HCT116 (cell line): ENCODE measurements around the gene ARHGAP20. TPM values are rescaled to one million over a fixed set of nuclear protein-coding genes. Genes with fewer than 3 reads are reported as not detected.

Experiments used
- ATAC-seq: fragments of 200-7000 bp; cut with Tn5 transposase; 2 replicates; pipeline ENCODE4 v1.9.1; 2020; ENCODE audit warnings: mild to moderate bottlenecking, moderate library complexity
- BruUV-seq: library from RNA; stranded (reverse); fragments of 400-500 nt; replicated peaks from 2 replicates; lab custom pipeline; 2021; lab: Mats Ljungman, UMichigan
- CTCF ChIA-PET: fragments of 300-600 bp; sonication (Branson Sonifier 250); formaldehyde crosslinking; loops from one replicate; lab custom pipeline; 2021; ENCODE audit warnings: antibody characterized with exemption; lab: Charles Lee
- POLR2A ChIA-PET: fragments of 300-600, 350-600 bp; sonication (Branson Sonifier 250); formaldehyde crosslinking; loops from one replicate; lab custom pipeline; 2021; ENCODE audit warnings: antibody characterized with exemption; lab: Charles Lee
- RAD21 ChIA-PET, 2 experiments: fragments of 300-600 bp; sonication (Branson Sonifier 250); formaldehyde crosslinking; loops; one replicate each; lab custom pipeline; 2023; ENCODE audit warnings: low total read pairs in 2 of 2; ENCODE audit not compliant: uncharacterized antibody in 2 of 2, unreplicated experiment in 2 of 2, low non-redundant PET in 1 of 2; lab: Charles Lee
- DNase-seq: peaks from one replicate; pipeline ENCODE4 v3.0.0-alpha.2; 2010; ENCODE audit warnings: low read depth, low spot score
- H2AFZ ChIP-seq: fragments of 200-600 bp; shearing (Covaris generic), sonication (generic); 2 replicates; pipeline ENCODE4 v1.6.1; 2017; ENCODE audit warnings: low read depth, mixed run types, mixed read lengths, antibody characterized with exemption, low read length; ENCODE audit not compliant: poor library complexity, severe bottlenecking
- H3K27ac ChIP-seq: 2 replicates; pipeline ENCODE4 v1.5.1; 2012; ENCODE audit warnings: low read depth, low read length
- H3K27me3 ChIP-seq: fragments of 200-600 bp; sonication (generic); 2 replicates; pipeline ENCODE4 v1.6.1; 2016; ENCODE audit warnings: mixed run types, low read length, mixed read lengths; ENCODE audit not compliant: insufficient read depth
- H3K36me3 ChIP-seq, 2 experiments: fragments of 200-500 bp in 1 of 2; fragments of 200-600 bp in 1 of 2; sonication (Bioruptor generic) in 1 of 2; sonication (generic) in 1 of 2; 2 replicates each; pipeline versions ENCODE4 v1.5.1 to v1.6.1; 2014 to 2016; ENCODE audit warnings: low read length in 2 of 2, inconsistent platforms in 1 of 2, mixed read lengths in 1 of 2, mixed run types in 1 of 2; ENCODE audit not compliant: insufficient read depth in 2 of 2, control insufficient read depth in 1 of 2
- H3K4me1 ChIP-seq, 2 experiments: fragments of 200-600 bp in 1 of 2; sonication (generic) in 1 of 2; 2 replicates each; pipeline versions ENCODE4 v1.5.1 to v1.6.1; 2012 to 2017; ENCODE audit warnings: low read length in 2 of 2, inconsistent platforms in 1 of 2, mild to moderate bottlenecking in 1 of 2, mixed read lengths in 1 of 2, mixed run types in 1 of 2, moderate library complexity in 1 of 2; ENCODE audit not compliant: insufficient read depth in 2 of 2, control insufficient read depth in 1 of 2
- H3K4me2 ChIP-seq: fragments of 200-600 bp; sonication (generic); 2 replicates; pipeline ENCODE4 v1.6.1; 2017; ENCODE audit warnings: mixed run types, low read length, mixed read lengths
- H3K4me3 ChIP-seq, 2 experiments: fragments of 200-600 bp in 1 of 2; sonication (generic) in 1 of 2; replicated peaks in 1 of 2; 2 replicates each; pipeline ENCODE4 v1.5.1; 2011 to 2016; ENCODE audit warnings: low read length in 2 of 2, control low read depth in 1 of 2, low read depth in 1 of 2, mild to moderate bottlenecking in 1 of 2, mixed read lengths in 1 of 2, mixed run types in 1 of 2
- H3K79me2 ChIP-seq: fragments of 200-600 bp; sonication (generic); 2 replicates; pipeline ENCODE4 v1.6.1; 2017; ENCODE audit warnings: mild to moderate bottlenecking, mixed run types, low read length, moderate library complexity, mixed read lengths; ENCODE audit not compliant: insufficient read depth
- H3K9ac ChIP-seq: fragments of 200-600 bp; sonication (generic); 2 replicates; pipeline ENCODE4 v1.6.1; 2016; ENCODE audit warnings: low read length, mixed read lengths
- H3K9me2 ChIP-seq: fragments of 200-600 bp; sonication (generic), shearing (Covaris generic); 2 replicates; pipeline ENCODE4 v1.6.1; 2017; ENCODE audit warnings: mixed run types, mild to moderate bottlenecking, moderate library complexity; ENCODE audit not compliant: insufficient read depth
- H3K9me3 ChIP-seq, 2 experiments: fragments of 200-500 bp in 1 of 2; fragments of 200-600 bp in 1 of 2; sonication (Bioruptor generic) in 1 of 2; sonication (generic) in 1 of 2; 2 replicates each; pipeline ENCODE4 v1.6.1; 2014 to 2017; ENCODE audit warnings: low read length in 2 of 2, mixed read lengths in 2 of 2, inconsistent platforms in 1 of 2, low read depth in 1 of 2, mild to moderate bottlenecking in 1 of 2, mixed run types in 1 of 2, moderate library complexity in 1 of 2; ENCODE audit not compliant: control insufficient read depth in 1 of 2, insufficient read depth in 1 of 2
- H4K20me1 ChIP-seq: fragments of 200-600 bp; sonication (generic), shearing (Covaris generic); 2 replicates; pipeline ENCODE4 v1.6.1; 2017; ENCODE audit warnings: mixed run types, mild to moderate bottlenecking, moderate library complexity; ENCODE audit not compliant: insufficient read depth
- ATF3 ChIP-seq: IDR thresholded peaks from 2 replicates; pipeline ENCODE4 v1.6.1; 2012
- CBX3 ChIP-seq: IDR thresholded peaks from 2 replicates; pipeline ENCODE4 v1.6.1; 2012; ENCODE audit warnings: low read depth
- CTCF ChIP-seq, 3 experiments: fragments of 200-600 bp in 1 of 3; sonication (generic) in 1 of 3; IDR thresholded peaks in 2 of 3; conservative IDR thresholded peaks in 1 of 3; 2 replicates each; pipeline ENCODE4 v1.5.1; 2012 to 2017; ENCODE audit warnings: low read depth in 2 of 3, low read length in 2 of 3, antibody characterized with exemption in 1 of 3, borderline replicate concordance in 1 of 3, control low read depth in 1 of 3, mild to moderate bottlenecking in 1 of 3, mixed read lengths in 1 of 3, mixed run types in 1 of 3, moderate library complexity in 1 of 3; ENCODE audit not compliant: insufficient read depth in 1 of 3
- EGR1 ChIP-seq: IDR thresholded peaks from 2 replicates; pipeline ENCODE4 v1.6.1; 2012; ENCODE audit warnings: low read depth
- ELF1 ChIP-seq: IDR thresholded peaks from 2 replicates; pipeline ENCODE4 v1.6.1; 2012; ENCODE audit warnings: low read depth, borderline replicate concordance
- EZH2phosphoT487 ChIP-seq: fragments of 200-600 bp; IDR thresholded peaks from 2 replicates; pipeline ENCODE4 v1.6.1; 2018; ENCODE audit warnings: antibody characterized with exemption, borderline replicate concordance
- JUND ChIP-seq: IDR thresholded peaks from 2 replicates; pipeline ENCODE4 v1.6.1; 2012
- POLR2A ChIP-seq: IDR thresholded peaks from 2 replicates; pipeline ENCODE4 v1.7.0; 2011; ENCODE audit warnings: borderline replicate concordance; ENCODE audit not compliant: insufficient read depth, insufficient read length; ENCODE audit errors: extremely low read depth
- POLR2AphosphoS5 ChIP-seq: IDR thresholded peaks from 2 replicates; pipeline ENCODE4 v1.6.1; 2011; ENCODE audit warnings: mild to moderate bottlenecking, low read depth, low read length, moderate library complexity
- RAD21 ChIP-seq: IDR thresholded peaks from 2 replicates; pipeline ENCODE4 v1.6.1; 2012; ENCODE audit warnings: low read depth, mild to moderate bottlenecking
- REST ChIP-seq: IDR thresholded peaks from 2 replicates; pipeline ENCODE4 v1.6.1; 2012; ENCODE audit warnings: low read depth
- SIN3A ChIP-seq: IDR thresholded peaks from 2 replicates; pipeline ENCODE4 v1.6.1; 2012; ENCODE audit warnings: low read depth
- SP1 ChIP-seq: IDR thresholded peaks from 2 replicates; pipeline ENCODE4 v1.6.1; 2012; ENCODE audit warnings: low read depth
- SRF ChIP-seq: IDR thresholded peaks from 2 replicates; pipeline ENCODE4 v1.6.1; 2012; ENCODE audit warnings: low read depth
- YY1 ChIP-seq: IDR thresholded peaks from 2 replicates; pipeline ENCODE4 v1.6.1; 2011; ENCODE audit warnings: low read length, low read depth, moderate library complexity, mild to moderate bottlenecking; ENCODE audit not compliant: insufficient replicate concordance; ENCODE audit errors: extremely low read depth
- ZFX ChIP-seq: fragments of 450-650 bp; IDR thresholded peaks from 2 replicates; pipeline ENCODE4 v1.6.1; 2017
- ZNF274 ChIP-seq: fragments of 200-500 bp; sonication (Bioruptor generic); IDR thresholded peaks from 2 replicates; pipeline ENCODE4 v1.6.1; 2014; ENCODE audit warnings: mild to moderate bottlenecking, low read depth, low read length, inconsistent platforms
- intact Hi-C: fragments of 100-400 bp; cut with micrococcal nuclease; formaldehyde crosslinking; loops from 2 replicates; pipeline ENCODE4 v1.10.0; 2022
- total RNA-seq: library from RNA; stranded (reverse); gene quantifications from one replicate; pipeline ENCODE4 v1.2.1, GENCODE V29; 2021; ENCODE audit not compliant: unreplicated experiment

The ARHGAP20 gene
- total RNA-seq, 1 experiment from 2014 or later, result not detected

GRCh38 chr11:110691926-110692325, 20.3 kb downstream of the ARHGAP20 start:
- TF ChIP-seq ELF1 (no peak), SRF (no peak), POLR2AphosphoS5 (no peak), REST (no peak), ZNF274 (no peak), CTCF (IDR thresholded peaks at IDR 0.05 in 2 of 3, conservative IDR thresholded peaks at IDR 0.05 in 1 of 3; ENCODE audit: borderline replicate concordance in 1 of 3, insufficient read depth in 1 of 3, low read depth in 2 of 3, low read length in 2 of 3) (no peak), JUND (no peak), YY1 (no peak), EGR1 (no peak), ZFX (no peak), ATF3 (no peak), CBX3 (no peak), SIN3A (no peak), POLR2A (no peak), SP1 (no peak), RAD21 (no peak), EZH2phosphoT487 (no peak)
- TF ChIP-seq, all 23 proteins: peak for 0
- H4K20me1 ChIP-seq, result no peaks in the 10 kb centered on the region
- no peaks in the 10 kb centered on the region for H3K9me2 ChIP-seq
- H3K9me3 ChIP-seq, result no peaks in the 10 kb centered on the region
- no peaks in the 10 kb centered on the region for H3K79me2 ChIP-seq
- no peak overlapping the region for H3K9ac ChIP-seq
- ChIA-PET CTCF (no interaction called here), POLR2A (no interaction called here), RAD21 (no interaction called here)
- H3K27me3 ChIP-seq, result peaks cover 26% of the 10 kb centered on the region
- no peaks in the 10 kb centered on the region for H3K36me3 ChIP-seq
- DNase-seq (no peak), ATAC-seq (no peak)
- no peak overlapping the region for H3K4me2 ChIP-seq
- no TSS peak for BruUV-seq
- intact Hi-C loops, result no loop called here
- H3K4me3 ChIP-seq, result no peak overlapping the region
- H3K27ac ChIP-seq, result no peak overlapping the region
- no peaks in the 10 kb centered on the region for H3K4me1 ChIP-seq
- no peak overlapping the region for H2AFZ ChIP-seq
